GM13977 (cell line): Measurements from ENCODE around the gene KCNMA1.

Experiments
- DNase-seq: peaks from one replicate; pipeline ENCODE4 v3.0.0; 2012; ENCODE audit warnings: low spot score
- in situ Hi-C: fragments of 300-500 bp; cut with MboI; formaldehyde crosslinking; loops from one replicate; pipeline ENCODE4 v1.12.0; 2022; ENCODE audit warnings: low sequenced_read_pairs, low pct_unique_long_range_greater_than_20kb, mixed read lengths, inconsistent platforms; ENCODE audit not compliant: unreplicated experiment
- TF ChIP-seq, protein P1 (sequence below): IDR thresholded peaks from 2 replicates; pipeline ENCODE4 v1.5.1; 2012; ENCODE audit warnings: mild to moderate bottlenecking, control low read depth; ENCODE audit not compliant: insufficient read depth; ENCODE audit errors: extremely low read depth, missing control alignments

The KCNMA1 gene

DNA sequence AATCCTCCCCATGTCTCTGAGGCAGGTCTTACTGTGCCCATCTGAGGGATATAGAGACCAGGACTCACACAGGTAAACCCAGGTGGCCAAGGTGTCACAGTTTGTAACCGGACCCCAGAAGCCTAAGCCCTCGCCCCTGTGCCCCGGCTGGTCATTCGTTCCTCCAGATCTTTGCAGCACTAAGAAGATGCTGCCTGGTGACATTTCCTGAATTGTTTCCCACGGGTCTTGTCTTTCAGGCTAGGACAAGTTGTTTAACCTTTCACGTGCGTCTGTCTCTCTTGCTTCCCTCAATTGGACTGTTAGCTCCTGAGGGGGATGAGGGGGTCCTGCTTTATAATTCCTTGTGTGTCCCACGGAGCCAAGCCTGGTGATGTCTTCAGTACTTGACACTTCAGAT lies 158.0 kb downstream of the KCNMA1 start:
- TF ChIP-seq, protein P1, sequence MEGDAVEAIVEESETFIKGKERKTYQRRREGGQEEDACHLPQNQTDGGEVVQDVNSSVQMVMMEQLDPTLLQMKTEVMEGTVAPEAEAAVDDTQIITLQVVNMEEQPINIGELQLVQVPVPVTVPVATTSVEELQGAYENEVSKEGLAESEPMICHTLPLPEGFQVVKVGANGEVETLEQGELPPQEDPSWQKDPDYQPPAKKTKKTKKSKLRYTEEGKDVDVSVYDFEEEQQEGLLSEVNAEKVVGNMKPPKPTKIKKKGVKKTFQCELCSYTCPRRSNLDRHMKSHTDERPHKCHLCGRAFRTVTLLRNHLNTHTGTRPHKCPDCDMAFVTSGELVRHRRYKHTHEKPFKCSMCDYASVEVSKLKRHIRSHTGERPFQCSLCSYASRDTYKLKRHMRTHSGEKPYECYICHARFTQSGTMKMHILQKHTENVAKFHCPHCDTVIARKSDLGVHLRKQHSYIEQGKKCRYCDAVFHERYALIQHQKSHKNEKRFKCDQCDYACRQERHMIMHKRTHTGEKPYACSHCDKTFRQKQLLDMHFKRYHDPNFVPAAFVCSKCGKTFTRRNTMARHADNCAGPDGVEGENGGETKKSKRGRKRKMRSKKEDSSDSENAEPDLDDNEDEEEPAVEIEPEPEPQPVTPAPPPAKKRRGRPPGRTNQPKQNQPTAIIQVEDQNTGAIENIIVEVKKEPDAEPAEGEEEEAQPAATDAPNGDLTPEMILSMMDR = no peak
- DNase-seq = no peak
- in situ Hi-C loops = no loop called here

DNA sequence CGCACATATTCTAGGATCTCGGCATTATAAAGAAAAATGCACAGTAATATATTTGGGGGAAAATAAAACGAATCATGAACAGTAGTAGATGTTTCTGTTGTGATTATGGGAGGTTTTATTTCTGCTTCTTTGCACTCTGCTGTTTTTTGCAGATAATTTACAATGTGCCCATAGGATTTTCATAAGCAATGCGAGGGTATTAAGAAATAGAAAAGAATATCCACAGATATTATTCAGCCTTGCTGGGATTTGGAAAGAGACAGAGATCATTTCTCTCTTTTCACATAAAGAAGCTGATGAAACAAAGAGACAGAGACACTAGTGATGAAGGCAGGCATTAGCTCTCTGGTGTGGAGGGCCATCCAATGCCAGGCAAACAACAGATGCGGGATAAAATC lies 158.6 kb downstream of the KCNMA1 start:
- DNase-seq = no peak
- in situ Hi-C loops = no loop called here
- TF ChIP-seq, protein P1 = no peak

DNA sequence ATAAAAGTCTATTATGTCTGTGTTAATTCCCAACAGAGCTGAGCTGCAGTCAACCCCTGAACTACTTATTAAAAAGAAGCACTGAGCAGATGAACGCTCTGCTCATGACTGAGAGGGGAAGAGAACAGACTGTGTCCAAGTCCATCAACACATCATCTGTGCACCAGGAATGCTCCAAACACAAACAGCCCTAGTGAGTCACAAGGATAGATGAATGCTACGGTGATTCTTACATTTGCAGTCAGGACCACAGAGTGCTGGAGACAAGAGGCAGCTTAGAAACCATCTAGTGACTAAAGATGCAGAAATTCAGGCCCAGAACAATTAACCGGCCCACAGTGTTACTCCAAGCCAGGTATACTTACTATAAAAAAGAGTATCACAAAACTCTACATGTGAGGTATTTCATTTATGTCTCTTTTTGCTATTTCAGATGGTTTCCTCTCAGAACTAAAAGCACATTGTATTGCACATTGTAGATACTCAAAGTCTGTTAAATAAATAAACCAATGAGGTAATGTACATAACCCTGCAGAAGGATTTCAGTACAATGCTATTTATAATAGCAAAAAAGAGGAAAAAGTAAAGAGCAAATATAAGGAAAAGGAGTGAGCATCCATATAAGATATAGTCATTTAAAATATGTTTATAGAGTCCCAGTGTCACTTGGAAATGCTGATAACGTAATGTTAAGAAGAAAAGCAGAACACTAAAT lies 159.2 kb downstream of the KCNMA1 start:
- DNase-seq = no peak
- TF ChIP-seq, protein P1 = no peak
- in situ Hi-C loops = no loop called here

DNA sequence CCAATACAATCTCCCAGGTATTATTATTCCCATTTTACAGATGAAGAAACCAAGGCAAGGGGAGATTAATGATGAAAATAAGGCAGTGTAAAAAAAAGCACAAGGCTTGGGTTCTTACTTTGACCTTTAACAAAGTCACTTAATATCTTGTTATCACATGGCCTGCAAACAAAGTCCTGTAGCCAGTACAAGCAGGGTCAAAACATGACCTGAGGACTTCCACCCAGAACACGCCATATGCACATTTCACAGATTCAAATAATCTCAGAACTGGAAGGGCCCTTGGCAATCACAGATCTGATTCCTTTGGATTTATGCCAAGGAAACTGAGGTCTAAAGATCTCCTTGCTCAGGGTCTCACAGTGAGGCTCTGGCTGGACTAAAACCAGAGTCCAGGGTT lies 162.1 kb downstream of the KCNMA1 start:
- no peak for DNase-seq
- in situ Hi-C loops = no loop called here
- TF ChIP-seq, protein P1 = no peak

DNA sequence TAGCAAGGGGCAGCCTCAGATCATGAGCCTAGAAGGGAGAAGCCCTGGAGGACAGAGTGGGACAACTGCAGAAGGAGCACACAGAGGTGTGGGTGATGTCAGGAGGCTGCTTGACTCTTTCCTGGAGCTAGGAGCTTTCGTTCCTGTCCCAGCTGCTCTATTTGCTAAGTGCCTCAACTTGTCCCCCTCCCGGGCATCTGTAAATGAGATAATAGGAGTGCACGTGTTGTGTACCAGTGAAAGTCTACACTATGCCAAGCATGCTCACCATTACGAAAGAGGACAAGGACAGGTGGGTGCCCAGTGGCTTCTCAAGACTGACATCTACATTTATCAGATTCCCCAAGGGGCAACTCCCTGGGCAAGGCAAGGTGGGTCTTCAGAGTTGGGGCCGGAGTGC lies 162.7 kb downstream of the KCNMA1 start:
- in situ Hi-C loops = no loop called here
- no peak for DNase-seq
- TF ChIP-seq, protein P1 = no peak

DNA sequence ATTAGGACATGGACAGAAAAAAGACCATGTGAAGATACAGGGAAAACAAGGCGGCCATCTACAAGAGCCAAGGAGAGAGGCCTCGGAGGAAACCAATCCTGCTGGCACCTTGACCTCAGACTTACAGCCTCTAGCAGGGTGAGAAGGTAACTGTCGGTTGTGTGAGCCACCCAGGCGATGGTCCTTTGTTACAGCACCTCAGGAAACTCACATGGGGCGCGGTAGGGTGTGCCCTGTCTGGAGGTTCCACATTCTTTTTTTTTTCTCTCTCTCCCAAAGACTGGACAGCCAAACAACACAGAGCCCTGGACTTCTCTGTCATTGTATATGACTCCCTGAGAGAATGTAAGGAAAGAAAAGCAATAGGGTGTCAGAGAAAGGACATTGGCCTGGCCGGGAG lies 163.2 kb downstream of the KCNMA1 start:
- no peak for DNase-seq
- in situ Hi-C loops = no loop called here
- TF ChIP-seq, protein P1 = no peak
